Motor neuron (in vitro differentiated cells): ENCODE measurements around the gene ASH1L. TPM values are rescaled to one million over a fixed set of nuclear protein-coding genes. Genes with fewer than 3 reads are reported as not detected.

ENCODE experiments used
- total RNA-seq, 8 experiments: library from RNA; unstranded; fragments of 300-600 nt; gene quantifications; 2 replicates each; pipeline versions ENCODE4 v1.2.3 to v1.2.4, GENCODE V29; 2022

ASH1L gene
- total RNA-seq, 8 experiments from 2014 or later = 25.3 to 66.6 (median 43.0) TPM

Other genes starting within 250 kb of the ASH1L start
- 10 to 100 TPM in 7 of 8 experiments, 1 to 10 TPM in 1; 8.4 to 92.6 (median 49.8) TPM for gene RUSC1, start 241.9 kb downstream of the ASH1L start, total RNA-seq
- 10 to 100 TPM; 18.5 to 80.3 (median 42.2) TPM for gene MSTO1, start 47.4 kb upstream of the ASH1L start, total RNA-seq
- gene YY1AP1, start 126.0 kb upstream of the ASH1L start, total RNA-seq = 10 to 100 TPM; 23.1 to 65.3 (median 47.9) TPM
- 100 to 1,000 TPM in 6 of 8 experiments, 10 to 100 TPM in 2; 88.3 to 169 (median 120) TPM for gene DAP3, start 126.3 kb upstream of the ASH1L start, total RNA-seq